Measurements from ENCODE around the gene MUC5B.
"Not testable (repeated sequence)": the region's sequence is repeated elsewhere in the genome, so short reads cannot be mapped to it uniquely, and the experiment has no call there.

MUC5B gene

DNA sequence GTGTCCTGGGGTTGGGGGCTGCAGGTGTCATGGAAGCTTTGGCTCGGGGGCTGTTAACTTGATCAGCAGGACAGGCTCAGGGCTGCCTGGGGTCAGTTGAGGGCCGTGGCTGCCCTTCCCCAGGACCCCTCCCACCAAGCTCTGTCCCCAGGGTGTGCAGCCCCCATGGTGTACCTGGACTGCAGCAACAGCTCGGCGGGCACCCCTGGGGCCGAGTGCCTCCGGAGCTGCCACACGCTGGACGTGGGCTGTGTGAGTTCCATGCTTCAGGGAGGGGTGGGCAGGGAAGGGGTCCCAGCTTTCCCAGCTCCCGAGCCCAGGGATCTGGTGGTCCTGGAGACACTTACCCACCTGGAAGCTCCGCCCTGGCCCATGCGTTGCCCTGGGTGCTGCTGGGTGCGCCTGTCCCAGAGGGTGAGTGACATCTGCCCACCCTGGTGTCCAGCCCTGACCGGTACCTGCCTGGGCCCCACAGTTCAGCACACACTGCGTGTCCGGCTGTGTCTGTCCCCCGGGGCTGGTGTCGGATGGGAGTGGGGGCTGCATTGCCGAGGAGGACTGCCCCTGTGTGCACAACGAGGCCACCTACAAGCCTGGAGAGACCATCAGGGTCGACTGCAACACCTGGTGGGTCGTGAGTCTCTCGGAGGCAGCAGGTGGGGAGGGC is 11.3 kb downstream of the MUC5B start:
- no peak for DNase-seq

GRCh38 chr11:1234771-1235305 is 12.0 kb downstream of the MUC5B start:
- no peak for DNase-seq

DNA sequence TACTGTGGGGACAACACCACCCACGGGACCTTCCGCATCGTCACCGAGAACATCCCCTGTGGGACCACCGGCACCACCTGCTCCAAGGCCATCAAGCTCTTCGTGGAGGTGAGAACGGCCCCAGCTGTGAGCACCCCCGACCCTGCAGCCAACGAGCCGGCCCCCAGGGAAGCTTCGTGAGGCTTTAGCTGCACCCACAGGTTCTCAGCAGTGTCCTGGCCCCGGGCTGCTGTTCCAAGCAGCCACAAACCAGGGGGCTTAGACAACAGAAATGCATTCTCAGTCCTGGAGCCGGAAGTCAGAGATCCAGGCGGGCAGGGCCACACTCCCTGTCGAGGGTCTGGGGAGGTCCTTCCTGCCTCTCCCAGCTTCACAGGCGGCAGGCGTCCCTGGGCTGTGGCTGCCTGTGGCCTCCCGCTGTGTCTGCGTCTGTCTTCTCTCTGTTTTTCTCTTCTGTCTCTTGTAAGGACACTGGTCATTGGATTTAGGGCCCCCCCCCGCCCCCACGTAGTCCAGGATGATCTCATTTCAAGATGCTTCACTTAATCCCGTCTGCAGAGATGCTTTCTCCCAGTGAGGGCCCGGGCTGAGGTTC is 12.5 kb downstream of the MUC5B start:
- no peak for DNase-seq

- DNase-seq: no peak
These were observed 13.0 kb downstream of the MUC5B start for GRCh38 chr11:1235901-1236315.

DNA sequence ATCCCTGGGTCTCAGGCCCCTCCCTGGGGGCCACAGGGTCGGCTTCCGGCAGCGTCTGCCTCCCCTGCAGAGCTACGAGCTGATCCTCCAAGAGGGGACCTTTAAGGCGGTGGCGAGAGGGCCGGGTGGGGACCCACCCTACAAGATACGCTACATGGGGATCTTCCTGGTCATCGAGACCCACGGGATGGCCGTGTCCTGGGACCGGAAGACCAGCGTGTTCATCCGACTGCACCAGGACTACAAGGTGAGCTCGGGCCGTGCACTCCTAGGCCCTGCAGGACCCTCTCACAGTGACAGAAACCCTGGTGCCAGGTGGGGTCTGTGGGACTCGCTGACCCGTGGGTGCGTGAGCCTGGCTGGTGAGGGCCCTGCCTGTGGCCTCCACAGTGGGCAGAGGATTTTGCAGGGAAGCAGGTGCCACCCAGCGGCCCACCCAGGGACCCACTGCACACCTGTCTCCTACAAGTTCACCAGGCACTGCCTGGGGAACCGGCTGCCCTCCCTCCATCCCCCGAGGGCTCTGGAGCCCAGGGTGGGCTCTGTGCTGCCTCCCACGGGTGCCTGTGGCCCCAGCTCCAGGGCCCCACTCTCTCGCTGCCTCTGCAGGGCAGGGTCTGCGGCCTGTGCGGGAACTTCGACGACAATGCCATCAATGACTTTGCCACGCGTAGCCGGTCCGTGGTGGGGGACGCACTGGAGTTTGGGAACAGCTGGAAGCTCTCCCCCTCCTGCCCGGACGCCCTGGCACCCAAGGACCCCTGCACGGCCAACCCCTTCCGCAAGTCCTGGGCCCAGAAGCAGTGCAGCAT is 13.7 kb downstream of the MUC5B start:
- no peak for DNase-seq

DNA sequence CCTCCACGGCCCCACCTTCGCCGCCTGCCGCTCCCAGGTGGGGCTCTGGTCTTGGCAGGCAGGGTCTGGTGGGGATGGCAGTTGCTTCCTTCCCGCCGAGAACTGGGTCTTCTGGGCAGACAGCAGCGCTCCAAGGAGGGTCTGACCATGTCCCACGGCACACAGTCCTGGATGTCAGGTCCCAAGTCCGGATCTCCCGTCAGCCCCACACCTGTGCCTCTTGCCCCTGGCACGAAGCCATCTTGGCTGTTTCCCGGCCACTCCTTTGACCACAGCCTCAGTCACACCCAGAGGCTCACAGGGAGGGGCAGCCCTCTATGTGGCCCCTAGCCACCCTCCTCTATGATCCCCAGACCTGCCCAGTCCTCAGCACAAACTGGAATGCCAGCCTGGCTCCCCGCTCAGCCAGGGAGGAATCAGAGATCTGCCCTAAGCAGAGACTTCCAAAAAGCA is 14.3 kb downstream of the MUC5B start:
- DNase-seq: no peak

GRCh38 chr11:1237851-1238250 is 15.0 kb downstream of the MUC5B start:
- DNase-seq: no peak

GRCh38 chr11:1238767-1239595 is 16.1 kb downstream of the MUC5B start:
- no peak for DNase-seq

DNA sequence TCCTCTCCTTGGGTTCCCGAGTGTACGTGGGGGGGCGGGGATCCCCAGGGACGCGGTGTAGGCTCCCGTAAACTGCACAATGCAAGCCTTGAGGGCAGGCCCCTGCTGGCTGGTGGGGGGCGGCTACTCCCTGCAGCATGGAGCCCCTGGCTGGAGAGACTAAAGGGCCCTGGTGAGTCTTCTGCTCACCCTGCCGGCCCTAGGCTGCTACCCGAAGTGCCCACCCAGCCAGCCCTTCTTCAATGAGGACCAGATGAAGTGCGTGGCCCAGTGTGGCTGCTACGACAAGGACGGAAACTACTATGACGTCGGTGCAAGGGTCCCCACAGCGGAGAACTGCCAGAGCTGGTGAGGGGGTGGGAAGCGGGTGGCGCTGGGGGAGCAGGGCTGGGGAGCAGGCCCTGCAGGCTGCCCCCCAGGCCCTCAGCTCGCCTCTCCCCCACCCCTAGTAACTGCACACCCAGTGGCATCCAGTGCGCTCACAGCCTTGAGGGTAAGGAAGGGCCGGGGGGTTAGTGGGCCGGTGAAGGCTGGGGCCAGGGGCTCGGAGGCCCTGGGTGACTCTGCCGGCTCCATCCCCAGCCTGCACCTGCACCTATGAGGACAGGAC is 16.8 kb downstream of the MUC5B start:
- no peak for DNase-seq

DNA sequence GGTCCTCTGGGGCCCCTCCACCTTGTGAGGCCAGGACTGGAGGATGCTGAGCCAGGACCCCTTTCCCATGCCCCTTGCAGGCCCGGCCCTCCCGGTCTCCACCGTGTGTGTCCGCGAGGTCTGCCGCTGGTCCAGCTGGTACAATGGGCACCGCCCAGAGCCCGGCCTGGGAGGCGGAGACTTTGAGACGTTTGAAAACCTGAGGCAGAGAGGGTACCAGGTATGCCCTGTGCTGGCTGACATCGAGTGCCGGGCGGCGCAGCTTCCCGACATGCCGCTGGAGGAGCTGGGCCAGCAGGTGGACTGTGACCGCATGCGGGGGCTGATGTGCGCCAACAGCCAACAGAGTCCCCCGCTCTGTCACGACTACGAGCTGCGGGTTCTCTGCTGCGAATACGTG is 17.9 kb downstream of the MUC5B start:
- no peak for DNase-seq

DNA sequence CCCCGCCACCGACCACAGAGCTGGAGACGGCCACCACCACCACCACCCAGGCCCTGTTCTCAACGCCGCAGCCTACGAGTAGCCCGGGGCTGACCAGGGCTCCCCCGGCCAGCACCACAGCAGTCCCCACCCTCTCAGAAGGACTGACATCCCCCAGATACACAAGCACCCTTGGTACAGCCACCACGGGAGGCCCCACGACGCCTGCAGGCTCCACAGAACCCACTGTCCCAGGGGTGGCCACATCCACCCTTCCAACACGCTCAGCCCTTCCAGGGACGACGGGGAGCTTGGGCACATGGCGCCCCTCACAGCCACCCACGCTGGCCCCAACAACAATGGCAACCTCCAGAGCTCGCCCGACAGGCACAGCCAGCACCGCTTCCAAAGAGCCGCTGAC is 18.8 kb downstream of the MUC5B start:
- no peak for DNase-seq

- DNase-seq: no peak
These were observed 19.4 kb downstream of the MUC5B start for GRCh38 chr11:1242289-1242688.

- DNase-seq: not testable (repeated sequence)
These were observed 19.9 kb downstream of the MUC5B start for GRCh38 chr11:1242751-1243150.

DNA sequence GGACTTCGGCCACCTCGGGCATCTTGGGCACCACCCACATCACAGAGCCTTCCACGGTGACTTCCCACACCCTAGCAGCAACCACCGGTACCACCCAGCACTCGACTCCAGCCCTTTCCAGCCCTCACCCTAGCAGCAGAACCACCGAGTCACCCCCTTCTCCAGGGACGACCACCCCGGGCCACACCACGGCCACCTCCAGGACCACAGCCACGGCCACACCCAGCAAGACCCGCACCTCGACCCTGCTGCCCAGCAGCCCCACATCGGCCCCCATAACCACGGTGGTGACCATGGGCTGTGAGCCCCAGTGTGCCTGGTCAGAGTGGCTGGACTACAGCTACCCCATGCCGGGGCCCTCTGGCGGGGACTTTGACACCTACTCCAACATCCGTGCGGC is 20.7 kb downstream of the MUC5B start:
- DNase-seq: not testable (repeated sequence)

- not testable (repeated sequence) for DNase-seq
These were observed 21.7 kb downstream of the MUC5B start for GRCh38 chr11:1244557-1244956.

DNA sequence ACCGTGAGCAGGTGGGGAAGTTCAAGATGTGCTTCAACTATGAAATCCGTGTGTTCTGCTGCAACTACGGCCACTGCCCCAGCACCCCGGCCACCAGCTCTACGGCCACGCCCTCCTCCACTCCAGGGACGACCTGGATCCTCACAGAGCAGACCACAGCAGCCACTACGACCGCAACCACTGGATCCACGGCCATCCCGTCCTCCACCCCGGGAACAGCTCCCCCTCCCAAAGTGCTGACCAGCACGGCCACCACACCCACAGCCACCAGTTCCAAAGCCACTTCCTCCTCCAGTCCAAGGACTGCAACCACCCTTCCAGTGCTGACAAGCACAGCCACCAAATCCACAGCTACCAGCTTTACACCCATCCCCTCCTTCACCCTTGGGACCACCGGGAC is 22.9 kb downstream of the MUC5B start:
- DNase-seq: not testable (repeated sequence)

GRCh38 chr11:1246301-1246700 is 23.4 kb downstream of the MUC5B start:
- DNase-seq: not testable (repeated sequence)

GRCh38 chr11:1247026-1247425 is 24.2 kb downstream of the MUC5B start:
- DNase-seq: not testable (repeated sequence)

- not testable (repeated sequence) for DNase-seq
These were observed 26.1 kb downstream of the MUC5B start for GRCh38 chr11:1248951-1249350.

- not testable (repeated sequence) for DNase-seq
These were observed 27.5 kb downstream of the MUC5B start for GRCh38 chr11:1250411-1250810.

- no peak for DNase-seq
These were observed 28.4 kb downstream of the MUC5B start for GRCh38 chr11:1251236-1251770.

Measured in NCI-H1436 (cell line).